ENCODE results near the gene GGNBP2. TPM values are rescaled to one million over a fixed set of nuclear protein-coding genes. Genes with fewer than 3 reads are reported as not detected.

GGNBP2 gene
- total RNA-seq, 1 experiment from 2014 or later, result 57.2 TPM

DNA sequence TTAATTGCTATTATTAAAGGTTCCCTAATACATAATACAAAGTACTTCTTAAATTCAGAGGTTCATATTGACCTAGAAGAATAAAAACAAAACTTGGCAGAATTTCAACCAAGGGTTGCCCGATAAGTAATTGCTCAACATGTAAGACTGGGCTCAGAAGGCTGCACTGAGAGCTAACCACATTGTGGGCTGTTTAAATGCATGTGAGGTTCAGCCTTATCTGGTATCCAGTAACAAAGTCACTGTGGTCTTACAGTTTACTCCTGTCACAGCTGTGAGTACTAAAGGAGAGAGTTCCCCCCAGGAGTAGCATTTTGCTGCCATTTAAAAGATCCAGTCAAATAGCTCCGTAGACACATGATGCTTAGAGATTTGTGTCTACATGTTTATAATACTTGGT lies 45.4 kb downstream of the GGNBP2 start:
- intact Hi-C loops (cut with micrococcal nuclease; ENCODE audit: unreplicated experiment), result no loop called here
- Histone ChIP-seq H3K4me3 (ENCODE audit: low read depth in 2 of 2, low read length in 2 of 2) (no peak overlapping the region), H3K27me3 (ENCODE audit: control insufficient read depth, insufficient read depth, low read length) (no peaks in the 10 kb centered on the region), H3K27ac (ENCODE audit: low read length) (no peak overlapping the region), H3K9me3 (ENCODE audit: control insufficient read depth, insufficient read depth, low read depth, low read length) (no peaks in the 10 kb centered on the region), H3K36me3 (ENCODE audit: control insufficient read depth, insufficient read depth, low read length) (peaks cover 15% of the 10 kb centered on the region), H3K4me1 (ENCODE audit: control insufficient read depth, insufficient read depth, low read length) (no peaks in the 10 kb centered on the region)
- no TSS peak for BruUV-seq (replicated peaks)
- in situ Hi-C loops (cut with HindIII; ENCODE audit: low pct_unique_long_range_greater_than_20kb, low sequenced_read_pairs), result no loop called here
- CTCF ChIA-PET, result no interaction called here
- DNase-seq (ENCODE audit: low read depth, low spot score) (no peak), ATAC-seq (no peak)
- POLR2A ChIA-PET, result interaction anchor here (0.5 kb wide), 1 partner anchor 32 kb away, joined by 3 read pairs; no protein-coding TSS in a partner anchor
- no peak for TF ChIP-seq REST (IDR thresholded peaks at IDR 0.05; ENCODE audit: insufficient read depth in 1 of 2, low read depth in 2 of 2, low read length in 1 of 2)
- TF ChIP-seq CTCF (IDR thresholded peaks at IDR 0.05), result no peak
- TF ChIP-seq SIN3A (IDR thresholded peaks at IDR 0.05; ENCODE audit: borderline replicate concordance, insufficient read depth, low read depth, low read length), result no peak
- TF ChIP-seq POLR2AphosphoS5 (IDR thresholded peaks at IDR 0.05; ENCODE audit: low read depth, low read length), result no peak
- TF ChIP-seq TCF7L2 (IDR thresholded peaks at IDR 0.05; ENCODE audit: low read depth, low read length), result no peak

GRCh38 chr17:36591434-36592315 lies 47.0 kb downstream of the GGNBP2 start, which contains the start of gene DHRS11:
Gene DHRS11 (plus strand): TSS chr17:36591879. CDS start chr17:36592010, 131 bp downstream.
- ChIA-PET CTCF (no interaction called here), POLR2A (no interaction called here)
- BruUV-seq (replicated peaks), result no TSS peak
- in situ Hi-C loops (cut with HindIII; ENCODE audit: low pct_unique_long_range_greater_than_20kb, low sequenced_read_pairs), result no loop called here
- peak within 1 kb of the TSS; percentile 77 for H3K27ac ChIP-seq (ENCODE audit: low read length)
- intact Hi-C loops (cut with micrococcal nuclease; ENCODE audit: unreplicated experiment), result no loop called here
- peaks cover 2% of the 10 kb centered on the region for H3K36me3 ChIP-seq (ENCODE audit: control insufficient read depth, insufficient read depth, low read length)
- peak within 1 kb of the TSS; percentile 61 to 65 for H3K4me3 ChIP-seq (ENCODE audit: low read depth in 2 of 2, low read length in 2 of 2)
- no peaks in the 10 kb centered on the region for H3K27me3 ChIP-seq (ENCODE audit: control insufficient read depth, insufficient read depth, low read length)
- no peaks in the 10 kb centered on the region for H3K4me1 ChIP-seq (ENCODE audit: control insufficient read depth, insufficient read depth, low read length)
- DNase-seq (ENCODE audit: low read depth, low spot score) (no peak), ATAC-seq (peak; percentile 99)
- TF ChIP-seq SIN3A (IDR thresholded peaks at IDR 0.05; ENCODE audit: borderline replicate concordance, insufficient read depth, low read depth, low read length), result peak; percentile 51; the same call in 1 of the 2 replicates
- TF ChIP-seq TCF7L2 (IDR thresholded peaks at IDR 0.05; ENCODE audit: low read depth, low read length), result no peak
- peak; percentile 77 for TF ChIP-seq POLR2AphosphoS5 (IDR thresholded peaks at IDR 0.05; ENCODE audit: low read depth, low read length)
- TF ChIP-seq CTCF (IDR thresholded peaks at IDR 0.05), result no peak
- TF ChIP-seq REST (IDR thresholded peaks at IDR 0.05; ENCODE audit: insufficient read depth in 1 of 2, low read depth in 2 of 2, low read length in 1 of 2), result no peak
- no peaks in the 10 kb centered on the region for H3K9me3 ChIP-seq (ENCODE audit: control insufficient read depth, insufficient read depth, low read depth, low read length)

All from Panc1 (cell line).